SK-N-SH treated with all-trans-retinoic acid at 6 μM for 48 hours (cell line): ENCODE results near the gene FUNDC1.

Experiments
- ATAC-seq: fragments of 200-7000 bp; cut with Tn5 transposase; 3 replicates; pipeline ENCODE4 v1.9.1; 2020; ENCODE audit warnings: mild to moderate bottlenecking, moderate library complexity
- ARNTL ChIP-seq: fragments of 450-650 bp; formaldehyde crosslinking; IDR thresholded peaks from 2 replicates; pipeline ENCODE4 v1.5.0; 2020; ENCODE audit warnings: low read depth, mild to moderate bottlenecking, moderate library complexity, borderline replicate concordance
- BACH2 ChIP-seq: fragments of 250-450 bp; sonication (Bioruptor Pico); IDR thresholded peaks from 2 replicates; pipeline ENCODE4 v1.9.0; 2021; ENCODE audit warnings: mild to moderate bottlenecking, borderline replicate concordance
- CREB5 ChIP-seq: fragments of 250-450 bp; sonication (Bioruptor Pico); IDR thresholded peaks from 2 replicates; pipeline ENCODE4 v1.5.1; 2020; ENCODE audit warnings: low read depth, mild to moderate bottlenecking, moderate library complexity
- CSDC2 ChIP-seq: fragments of 250-450 bp; sonication (Bioruptor Pico); IDR thresholded peaks from 2 replicates; pipeline ENCODE4 v1.5.0; 2020; ENCODE audit warnings: mild to moderate bottlenecking, moderate library complexity
- GLIS3 ChIP-seq: fragments of 250-450 bp; sonication (Bioruptor Pico); IDR thresholded peaks from 2 replicates; pipeline ENCODE4 v1.5.0; 2020; ENCODE audit warnings: mild to moderate bottlenecking, moderate library complexity
- ISL1 ChIP-seq: fragments of 250-450 bp; sonication (Bioruptor Pico); IDR thresholded peaks from 2 replicates; pipeline ENCODE4 v2.1.2; 2022; ENCODE audit warnings: mild to moderate bottlenecking, moderate library complexity
- OSR1 ChIP-seq: fragments of 250-450 bp; sonication (Bioruptor Pico); IDR thresholded peaks from 2 replicates; pipeline ENCODE4 v1.8.0; 2022; ENCODE audit warnings: moderate library complexity, mild to moderate bottlenecking, inconsistent platforms
- PATZ1 ChIP-seq: fragments of 250-450 bp; sonication (Bioruptor Pico); IDR thresholded peaks from 2 replicates; pipeline ENCODE4 v1.8.0; 2020; ENCODE audit warnings: mild to moderate bottlenecking, moderate library complexity, borderline replicate concordance
- PPARA ChIP-seq: fragments of 250-450 bp; sonication (Bioruptor Pico); IDR thresholded peaks from 2 replicates; pipeline ENCODE4 v1.5.0; 2020; ENCODE audit warnings: mild to moderate bottlenecking, borderline replicate concordance
- RARB ChIP-seq: fragments of 250-450 bp; sonication (Bioruptor Pico); IDR thresholded peaks from 2 replicates; pipeline ENCODE4 v1.8.0; 2021; ENCODE audit warnings: mild to moderate bottlenecking, moderate library complexity
- SNAI2 ChIP-seq: fragments of 250-450 bp; sonication (Bioruptor Pico); IDR thresholded peaks from 2 replicates; pipeline ENCODE4 v1.5.0; 2020; ENCODE audit warnings: mild to moderate bottlenecking, moderate library complexity
- TCF4 ChIP-seq: fragments of 250-450 bp; sonication (Bioruptor Pico); IDR thresholded peaks from 2 replicates; pipeline ENCODE4 v1.8.0; 2021; ENCODE audit warnings: mild to moderate bottlenecking, moderate library complexity, borderline replicate concordance
- TOX ChIP-seq: fragments of 250-450 bp; sonication (Bioruptor Pico); IDR thresholded peaks from 2 replicates; pipeline ENCODE4 v1.8.0; 2021; ENCODE audit warnings: mild to moderate bottlenecking, moderate library complexity, borderline replicate concordance
- ZC3H10 ChIP-seq: fragments of 250-450 bp; sonication (Bioruptor Pico); IDR thresholded peaks from 2 replicates; pipeline ENCODE4 v1.5.1; 2021; ENCODE audit warnings: mild to moderate bottlenecking, moderate library complexity
- ZNF565 ChIP-seq: fragments of 450-650 bp; formaldehyde crosslinking; conservative IDR thresholded peaks from 2 replicates; pipeline ENCODE4 v1.5.0; 2020; ENCODE audit warnings: low read depth, mild to moderate bottlenecking, moderate library complexity
- ZNF70 ChIP-seq: fragments of 450-650 bp; formaldehyde crosslinking; IDR thresholded peaks from 2 replicates; pipeline ENCODE4 v1.5.0; 2020; ENCODE audit warnings: mild to moderate bottlenecking, moderate library complexity
- ZNF8 ChIP-seq: fragments of 450-650 bp; formaldehyde crosslinking; IDR thresholded peaks from 2 replicates; pipeline ENCODE4 v1.5.0; 2020; ENCODE audit warnings: mild to moderate bottlenecking, moderate library complexity
- TF ChIP-seq, protein P1 (sequence below): fragments of 250-450 bp; sonication (Bioruptor Pico); IDR thresholded peaks from 2 replicates; pipeline ENCODE4 v1.8.0; 2021; ENCODE audit warnings: low read depth, mild to moderate bottlenecking, moderate library complexity, borderline replicate concordance
- TF ChIP-seq, protein P2 (sequence below): fragments of 250-450 bp; sonication (Bioruptor Pico); IDR thresholded peaks from 2 replicates; pipeline ENCODE4 v1.5.0; 2020; ENCODE audit warnings: mild to moderate bottlenecking, moderate library complexity
- TF ChIP-seq, protein P3 (sequence below): fragments of 250-450 bp; sonication (Bioruptor Pico); IDR thresholded peaks from 2 replicates; pipeline ENCODE4 v1.5.1; 2021; ENCODE audit warnings: mild to moderate bottlenecking, moderate library complexity

The FUNDC1 gene

DNA sequence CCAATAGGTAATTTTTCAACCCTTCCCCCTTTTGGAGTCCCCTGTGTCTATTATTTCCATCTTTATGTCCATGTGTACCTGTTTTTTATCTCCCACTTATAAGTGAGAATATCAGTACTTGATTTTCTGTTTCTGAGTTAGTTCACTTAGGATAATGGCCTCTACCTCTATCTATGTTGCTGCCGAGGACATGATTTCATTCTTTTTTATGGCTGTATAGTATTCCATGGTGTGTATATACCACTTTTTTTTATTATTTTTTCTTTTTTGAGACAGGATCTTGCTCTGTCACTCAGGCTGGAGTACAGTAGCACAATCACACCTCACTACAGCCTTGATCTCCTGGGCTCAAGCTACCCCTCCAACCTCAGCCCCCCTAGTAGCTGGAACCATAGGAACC lies 47.6 kb downstream of the FUNDC1 start:
- TF ChIP-seq ZC3H10, result no peak
- TF ChIP-seq RARB (CRISPR knock-in tag), result no peak
- TF ChIP-seq, protein P1, sequence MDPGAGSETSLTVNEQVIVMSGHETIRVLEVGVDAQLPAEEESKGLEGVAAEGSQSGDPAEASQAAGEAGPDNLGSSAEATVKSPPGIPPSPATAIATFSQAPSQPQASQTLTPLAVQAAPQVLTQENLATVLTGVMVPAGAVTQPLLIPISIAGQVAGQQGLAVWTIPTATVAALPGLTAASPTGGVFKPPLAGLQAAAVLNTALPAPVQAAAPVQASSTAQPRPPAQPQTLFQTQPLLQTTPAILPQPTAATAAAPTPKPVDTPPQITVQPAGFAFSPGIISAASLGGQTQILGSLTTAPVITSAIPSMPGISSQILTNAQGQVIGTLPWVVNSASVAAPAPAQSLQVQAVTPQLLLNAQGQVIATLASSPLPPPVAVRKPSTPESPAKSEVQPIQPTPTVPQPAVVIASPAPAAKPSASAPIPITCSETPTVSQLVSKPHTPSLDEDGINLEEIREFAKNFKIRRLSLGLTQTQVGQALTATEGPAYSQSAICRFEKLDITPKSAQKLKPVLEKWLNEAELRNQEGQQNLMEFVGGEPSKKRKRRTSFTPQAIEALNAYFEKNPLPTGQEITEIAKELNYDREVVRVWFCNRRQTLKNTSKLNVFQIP (CRISPR knock-in tag), result no peak
- TF ChIP-seq, protein P2, sequence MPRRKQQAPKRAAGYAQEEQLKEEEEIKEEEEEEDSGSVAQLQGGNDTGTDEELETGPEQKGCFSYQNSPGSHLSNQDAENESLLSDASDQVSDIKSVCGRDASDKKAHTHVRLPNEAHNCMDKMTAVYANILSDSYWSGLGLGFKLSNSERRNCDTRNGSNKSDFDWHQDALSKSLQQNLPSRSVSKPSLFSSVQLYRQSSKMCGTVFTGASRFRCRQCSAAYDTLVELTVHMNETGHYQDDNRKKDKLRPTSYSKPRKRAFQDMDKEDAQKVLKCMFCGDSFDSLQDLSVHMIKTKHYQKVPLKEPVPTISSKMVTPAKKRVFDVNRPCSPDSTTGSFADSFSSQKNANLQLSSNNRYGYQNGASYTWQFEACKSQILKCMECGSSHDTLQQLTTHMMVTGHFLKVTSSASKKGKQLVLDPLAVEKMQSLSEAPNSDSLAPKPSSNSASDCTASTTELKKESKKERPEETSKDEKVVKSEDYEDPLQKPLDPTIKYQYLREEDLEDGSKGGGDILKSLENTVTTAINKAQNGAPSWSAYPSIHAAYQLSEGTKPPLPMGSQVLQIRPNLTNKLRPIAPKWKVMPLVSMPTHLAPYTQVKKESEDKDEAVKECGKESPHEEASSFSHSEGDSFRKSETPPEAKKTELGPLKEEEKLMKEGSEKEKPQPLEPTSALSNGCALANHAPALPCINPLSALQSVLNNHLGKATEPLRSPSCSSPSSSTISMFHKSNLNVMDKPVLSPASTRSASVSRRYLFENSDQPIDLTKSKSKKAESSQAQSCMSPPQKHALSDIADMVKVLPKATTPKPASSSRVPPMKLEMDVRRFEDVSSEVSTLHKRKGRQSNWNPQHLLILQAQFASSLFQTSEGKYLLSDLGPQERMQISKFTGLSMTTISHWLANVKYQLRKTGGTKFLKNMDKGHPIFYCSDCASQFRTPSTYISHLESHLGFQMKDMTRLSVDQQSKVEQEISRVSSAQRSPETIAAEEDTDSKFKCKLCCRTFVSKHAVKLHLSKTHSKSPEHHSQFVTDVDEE (CRISPR knock-in tag), result no peak
- no peak for TF ChIP-seq BACH2 (CRISPR knock-in tag)
- no peak for TF ChIP-seq CSDC2 (CRISPR knock-in tag)
- no peak for TF ChIP-seq OSR1 (CRISPR knock-in tag)
- no peak for TF ChIP-seq ZNF565
- TF ChIP-seq PATZ1 (CRISPR knock-in tag), result no peak
- TF ChIP-seq TOX (CRISPR knock-in tag), result no peak
- no peak for TF ChIP-seq ZNF8 (CRISPR knock-in tag)
- no peak for TF ChIP-seq ZNF70 (CRISPR knock-in tag)
- TF ChIP-seq GLIS3 (CRISPR knock-in tag), result no peak
- no peak for TF ChIP-seq PPARA
- TF ChIP-seq, protein P3, sequence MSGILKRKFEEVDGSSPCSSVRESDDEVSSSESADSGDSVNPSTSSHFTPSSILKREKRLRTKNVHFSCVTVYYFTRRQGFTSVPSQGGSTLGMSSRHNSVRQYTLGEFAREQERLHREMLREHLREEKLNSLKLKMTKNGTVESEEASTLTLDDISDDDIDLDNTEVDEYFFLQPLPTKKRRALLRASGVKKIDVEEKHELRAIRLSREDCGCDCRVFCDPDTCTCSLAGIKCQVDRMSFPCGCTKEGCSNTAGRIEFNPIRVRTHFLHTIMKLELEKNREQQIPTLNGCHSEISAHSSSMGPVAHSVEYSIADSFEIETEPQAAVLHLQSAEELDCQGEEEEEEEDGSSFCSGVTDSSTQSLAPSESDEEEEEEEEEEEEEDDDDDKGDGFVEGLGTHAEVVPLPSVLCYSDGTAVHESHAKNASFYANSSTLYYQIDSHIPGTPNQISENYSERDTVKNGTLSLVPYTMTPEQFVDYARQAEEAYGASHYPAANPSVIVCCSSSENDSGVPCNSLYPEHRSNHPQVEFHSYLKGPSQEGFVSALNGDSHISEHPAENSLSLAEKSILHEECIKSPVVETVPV (CRISPR knock-in tag), result no peak
- TF ChIP-seq ISL1, result no peak
- no peak for TF ChIP-seq TCF4 (CRISPR knock-in tag)
- no peak for TF ChIP-seq CREB5 (CRISPR knock-in tag)
- ATAC-seq, result no peak

GRCh38 chrX:44494357-44494756 lies 48.3 kb downstream of the FUNDC1 start:
- no peak for ATAC-seq
- no peak for TF ChIP-seq CREB5 (CRISPR knock-in tag)
- TF ChIP-seq TOX (CRISPR knock-in tag), result no peak
- no peak for TF ChIP-seq BACH2 (CRISPR knock-in tag)
- no peak for TF ChIP-seq ARNTL (CRISPR knock-in tag)
- TF ChIP-seq PATZ1 (CRISPR knock-in tag), result no peak
- TF ChIP-seq, protein P2 (CRISPR knock-in tag), result no peak
- no peak for TF ChIP-seq ISL1
- TF ChIP-seq RARB (CRISPR knock-in tag), result no peak
- no peak for TF ChIP-seq GLIS3 (CRISPR knock-in tag)
- TF ChIP-seq, protein P1 (CRISPR knock-in tag), result no peak
- TF ChIP-seq ZNF70 (CRISPR knock-in tag), result no peak
- no peak for TF ChIP-seq ZNF565
- no peak for TF ChIP-seq OSR1 (CRISPR knock-in tag)
- TF ChIP-seq SNAI2 (CRISPR knock-in tag), result no peak
- TF ChIP-seq, all 23 proteins: peak for 0
